ENCODE data around the gene PPDPF.

Gene PPDPF

GRCh38 chr20:63522091-63522868 is 1.7 kb downstream of the PPDPF start:
- DNase-seq: no peak

- no peak for DNase-seq
Measured at GRCh38 chr20:63522981-63523611, 2.5 kb downstream of the PPDPF start.

GRCh38 chr20:63525185-63525584 is 4.6 kb downstream of the PPDPF start:
- no peak for DNase-seq

GRCh38 chr20:63525971-63526370 is 5.4 kb downstream of the PPDPF start:
- DNase-seq: no peak

- DNase-seq: no peak
Measured at GRCh38 chr20:63527184-63527583, 6.6 kb downstream of the PPDPF start.

- DNase-seq: no peak
Measured at GRCh38 chr20:63529180-63529860, 8.8 kb downstream of the PPDPF start.

- no peak for DNase-seq
Measured at GRCh38 chr20:63529861-63530787, 9.6 kb downstream of the PPDPF start.

GRCh38 chr20:63530788-63531160 is 10.2 kb downstream of the PPDPF start:
- DNase-seq: no peak

GRCh38 chr20:63531686-63532448 is 11.3 kb downstream of the PPDPF start:
- DNase-seq: no peak

GRCh38 chr20:63532449-63532971 is 11.9 kb downstream of the PPDPF start:
- no peak for DNase-seq

- no peak for DNase-seq
Measured at GRCh38 chr20:63533388-63533787, 12.8 kb downstream of the PPDPF start.

- DNase-seq: no peak
Measured at GRCh38 chr20:63533871-63534393, 13.4 kb downstream of the PPDPF start.

- DNase-seq: no peak
Measured at GRCh38 chr20:63534427-63534830, 13.9 kb downstream of the PPDPF start.

- no peak for DNase-seq
Measured at GRCh38 chr20:63534831-63535651, 14.5 kb downstream of the PPDPF start.

GRCh38 chr20:63536241-63536977 is 15.8 kb downstream of the PPDPF start:
- DNase-seq: no peak

GRCh38 chr20:63536997-63537524 is 16.5 kb downstream of the PPDPF start, which contains the start of gene PTK6:
TSS of gene PTK6 (minus strand) at chr20:63537376. CDS start at chr20:63537314, 62 bp downstream.
- DNase-seq: no peak

GRCh38 chr20:63537525-63538203 is 17.1 kb downstream of the PPDPF start:
- DNase-seq: peak; percentile 87

- DNase-seq: no peak
Measured at GRCh38 chr20:63538204-63539091, 17.9 kb downstream of the PPDPF start.
